ENCODE results near the gene IDS. TPM values are rescaled to one million over a fixed set of nuclear protein-coding genes. Genes with fewer than 3 reads are reported as not detected.
"Not testable (repeated sequence)": the region's sequence is repeated elsewhere in the genome, so short reads cannot be mapped to it uniquely, and the experiment has no call there.

The IDS gene
- total RNA-seq, 1 experiment from 2014 or later, result 39.2 TPM

GRCh38 chrX:149527705-149528104, 22.6 kb upstream of the IDS start:
- no CpG with 5 or more reads among the region's 1 CpG for WGBS (ENCODE audit: extremely low coverage, insufficient read length, low lambda C conversion rate)
- Mint-ChIP-seq H3K4me3 (no peak overlapping the region), H3K27ac (no peak overlapping the region), H3K4me1 (peaks cover 4 to 8% of the 10 kb centered on the region in 2 experiments; a peak in 3 of 4 replicates), H3K27me3 (ENCODE audit: low read depth) (no peaks in the 10 kb centered on the region), H3K36me3 (ENCODE audit: insufficient read depth in 1 of 3, low read depth in 3 of 3) (peaks cover 0 to 7% (median 3%) of the 10 kb centered on the region in 3 experiments; a peak in 6 of 7 replicates), H3K9me3 (peaks cover 57 to 58% of the 10 kb centered on the region in 2 experiments)
- H3K14ac ChIP-seq (ENCODE audit: insufficient read depth, low read length), result no peak overlapping the region
- no peak overlapping the region for H4K5ac ChIP-seq (ENCODE audit: insufficient read length, low read depth, low read length)
- H4K20me1 ChIP-seq (ENCODE audit: control insufficient read depth, insufficient read depth, insufficient read length), result no peaks in the 10 kb centered on the region
- 0 out of 2 replicates have a peak, but pooled peaks cover 4% of the 10 kb centered on the region for H3K4me1 ChIP-seq (ENCODE audit: insufficient read depth, low read length)
- peaks cover 19% of the 10 kb centered on the region for H3K9me3 ChIP-seq (ENCODE audit: control insufficient read depth, low read depth, low read length)
- no peak overlapping the region for H2AFZ ChIP-seq (ENCODE audit: low read length)
- H3T11ph ChIP-seq (ENCODE audit: low read length), result no peak overlapping the region
- DNase-seq, result no peak
- no peak overlapping the region for H3K9ac ChIP-seq (ENCODE audit: extremely low read depth, insufficient read length, low read length)
- no peaks in the 10 kb centered on the region for H3K23me2 ChIP-seq (ENCODE audit: insufficient read length, low read depth, low read length, poor library complexity, severe bottlenecking)
- no peak overlapping the region for H2BK120ac ChIP-seq (ENCODE audit: low read depth, low read length, poor library complexity, severe bottlenecking)
- no peak overlapping the region for H3K27ac ChIP-seq (ENCODE audit: insufficient read length, low read depth, low read length)
- H3K4ac ChIP-seq (ENCODE audit: low read depth, low read length), result no peak overlapping the region
- H3K23ac ChIP-seq (ENCODE audit: insufficient read length, low read depth, low read length), result no peak overlapping the region
- no peak overlapping the region for H3K18ac ChIP-seq (ENCODE audit: insufficient read length, low read depth, low read length)
- no peak overlapping the region for H4K8ac ChIP-seq (replicated peaks; ENCODE audit: insufficient read length, low read depth, low read length)
- no peak overlapping the region for H2BK15ac ChIP-seq (ENCODE audit: low read depth, low read length)
- no peak overlapping the region for H2BK12ac ChIP-seq (ENCODE audit: insufficient read length, low read depth, low read length)
- H2AK5ac ChIP-seq (ENCODE audit: insufficient read length, low read length), result no peak overlapping the region
- no peaks in the 10 kb centered on the region for H3K79me2 ChIP-seq (ENCODE audit: insufficient read depth, low read length)
- TF ChIP-seq CTCF (conservative IDR thresholded peaks at IDR 0.05), result peak; percentile 49
- H3K27me3 ChIP-seq (ENCODE audit: insufficient read depth, low read length), result no peaks in the 10 kb centered on the region
- H3K56ac ChIP-seq (ENCODE audit: insufficient read length, low read depth, low read length), result no peak overlapping the region
- H3K4me2 ChIP-seq (ENCODE audit: insufficient read depth, insufficient read length, low read length), result no peak overlapping the region
- H4K91ac ChIP-seq (ENCODE audit: insufficient read length, low read depth, low read length), result no peak overlapping the region
- H2BK20ac ChIP-seq (ENCODE audit: low read depth, low read length, poor library complexity, severe bottlenecking), result no peak overlapping the region
- H2BK5ac ChIP-seq (ENCODE audit: insufficient read length, low read length), result no peak overlapping the region
- H3K79me1 ChIP-seq (ENCODE audit: insufficient read depth, low read depth, low read length, poor library complexity, severe bottlenecking), result no peaks in the 10 kb centered on the region

- WGBS (ENCODE audit: extremely low coverage, insufficient read length, low lambda C conversion rate), result no CpG with 5 or more reads among the region's 13 CpGs
- not testable (repeated sequence) for H3K27ac Mint-ChIP-seq
Measured at GRCh38 chrX:149526318-149527033, 21.4 kb upstream of the IDS start.

More at GRCh38 chrX:149526318-149527033, 21.4 kb upstream of the IDS start:
- not testable (repeated sequence) for H3K27me3 ChIP-seq (ENCODE audit: insufficient read depth, low read length); DNase-seq; H3K36me3 Mint-ChIP-seq (ENCODE audit: insufficient read depth in 1 of 3, low read depth in 3 of 3); H3K27me3 Mint-ChIP-seq (ENCODE audit: low read depth); H3K4me3 Mint-ChIP-seq; H3K27ac ChIP-seq (ENCODE audit: insufficient read length, low read depth, low read length); H3K79me2 ChIP-seq (ENCODE audit: insufficient read depth, low read length); H4K91ac ChIP-seq (ENCODE audit: insufficient read length, low read depth, low read length); H3K79me1 ChIP-seq (ENCODE audit: insufficient read depth, low read depth, low read length, poor library complexity, severe bottlenecking); H2BK15ac ChIP-seq (ENCODE audit: low read depth, low read length); H4K8ac ChIP-seq (replicated peaks; ENCODE audit: insufficient read length, low read depth, low read length); H3K56ac ChIP-seq (ENCODE audit: insufficient read length, low read depth, low read length); H3K4me2 ChIP-seq (ENCODE audit: insufficient read depth, insufficient read length, low read length); H3K4ac ChIP-seq (ENCODE audit: low read depth, low read length); H4K20me1 ChIP-seq (ENCODE audit: control insufficient read depth, insufficient read depth, insufficient read length); H2BK5ac ChIP-seq (ENCODE audit: insufficient read length, low read length); H3K4me1 ChIP-seq (ENCODE audit: insufficient read depth, low read length); H3K23ac ChIP-seq (ENCODE audit: insufficient read length, low read depth, low read length); H3K9ac ChIP-seq (ENCODE audit: extremely low read depth, insufficient read length, low read length); H2BK120ac ChIP-seq (ENCODE audit: low read depth, low read length, poor library complexity, severe bottlenecking); H3T11ph ChIP-seq (ENCODE audit: low read length); H2AFZ ChIP-seq (ENCODE audit: low read length); H2BK20ac ChIP-seq (ENCODE audit: low read depth, low read length, poor library complexity, severe bottlenecking); H4K5ac ChIP-seq (ENCODE audit: insufficient read length, low read depth, low read length); H3K14ac ChIP-seq (ENCODE audit: insufficient read depth, low read length); H2AK5ac ChIP-seq (ENCODE audit: insufficient read length, low read length); H2BK12ac ChIP-seq (ENCODE audit: insufficient read length, low read depth, low read length); H3K23me2 ChIP-seq (ENCODE audit: insufficient read length, low read depth, low read length, poor library complexity, severe bottlenecking)
- H3K18ac ChIP-seq (ENCODE audit: insufficient read length, low read depth, low read length), result peak overlapping the region; percentile 48
- H3K9me3 ChIP-seq (ENCODE audit: control insufficient read depth, low read depth, low read length), result peaks cover 23% of the 10 kb centered on the region
- Mint-ChIP-seq H3K4me1 (peaks cover 9 to 10% of the 10 kb centered on the region in 2 experiments; a peak in 3 of 4 replicates), H3K9me3 (peaks cover 55 to 56% of the 10 kb centered on the region in 2 experiments)
